Measurements from ENCODE around the gene C2CD4C. TPM values are rescaled to one million over a fixed set of nuclear protein-coding genes. Genes with fewer than 3 reads are reported as not detected.

Gene C2CD4C
- total RNA-seq, 1 experiment from 2014 or later = 0.43 TPM

DNA sequence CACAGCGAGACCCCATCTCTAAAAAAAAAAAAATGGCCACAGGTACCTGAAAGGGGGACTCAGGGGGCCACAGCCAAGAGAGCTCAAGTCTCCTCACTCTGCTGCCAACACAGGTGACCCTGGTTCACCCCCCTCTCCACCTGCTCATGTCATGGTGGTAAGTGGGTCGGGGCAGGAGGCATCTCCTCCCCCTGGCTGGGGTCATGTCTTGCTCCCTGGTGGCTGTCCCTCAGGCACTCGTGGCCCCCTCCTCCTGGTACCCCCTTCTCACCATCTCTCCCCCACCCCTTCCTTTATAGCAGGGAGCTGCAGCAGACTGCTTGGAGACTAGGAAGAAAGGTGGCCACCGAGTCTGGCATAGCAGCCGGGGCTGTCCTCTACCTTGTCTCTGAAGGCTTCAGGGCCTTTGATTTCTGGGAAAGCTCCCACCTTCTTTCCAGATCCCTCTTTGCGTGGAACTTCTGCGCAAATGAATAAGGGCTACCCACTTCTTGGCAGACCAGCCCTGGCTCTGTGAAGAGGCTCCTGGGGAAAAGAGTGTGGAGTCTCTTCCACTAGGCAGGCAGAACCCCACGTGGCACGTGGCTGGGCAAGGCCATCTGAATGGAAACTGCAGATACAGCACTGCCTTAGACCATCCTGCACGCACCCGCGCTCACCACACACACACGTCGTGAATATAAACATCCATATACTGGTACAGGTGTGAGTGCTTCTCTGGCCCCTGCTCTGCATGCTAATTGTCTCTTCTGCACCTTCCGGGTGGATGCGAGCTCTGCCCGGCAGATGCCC lies 44.3 kb downstream of the C2CD4C start:
- Mint-ChIP-seq H3K27ac (ENCODE audit: unreplicated experiment) (no peak overlapping the region), H3K4me1 (ENCODE audit: low read depth, unreplicated experiment) (no peaks in the 10 kb centered on the region), H3K9me3 (ENCODE audit: unreplicated experiment) (no peaks in the 10 kb centered on the region), H3K36me3 (ENCODE audit: insufficient read depth, unreplicated experiment) (no peaks in the 10 kb centered on the region), H3K27me3 (ENCODE audit: insufficient read depth, unreplicated experiment) (peaks cover 17% of the 10 kb centered on the region), H3K4me3 (ENCODE audit: unreplicated experiment) (no peak overlapping the region)
- intact Hi-C loops (cut with micrococcal nuclease; ENCODE audit: unreplicated experiment) = no loop called here
- POLR2A ChIA-PET = no interaction called here
- no TSS peak for BruUV-seq (replicated peaks)
- Histone ChIP-seq H3K4me3 (ENCODE audit: low read depth, low read length) (no peak overlapping the region), H3K9me3 (no peaks in the 10 kb centered on the region), H3K27me3 (replicated peaks; ENCODE audit: control insufficient read depth, insufficient read depth, low read length) (no peaks in the 10 kb centered on the region), H3K36me3 (ENCODE audit: control insufficient read depth, insufficient read depth, low read length) (no peaks in the 10 kb centered on the region), H3K4me1 (no peaks in the 10 kb centered on the region)
- DNase-seq = no peak
- TF ChIP-seq, protein P1, sequence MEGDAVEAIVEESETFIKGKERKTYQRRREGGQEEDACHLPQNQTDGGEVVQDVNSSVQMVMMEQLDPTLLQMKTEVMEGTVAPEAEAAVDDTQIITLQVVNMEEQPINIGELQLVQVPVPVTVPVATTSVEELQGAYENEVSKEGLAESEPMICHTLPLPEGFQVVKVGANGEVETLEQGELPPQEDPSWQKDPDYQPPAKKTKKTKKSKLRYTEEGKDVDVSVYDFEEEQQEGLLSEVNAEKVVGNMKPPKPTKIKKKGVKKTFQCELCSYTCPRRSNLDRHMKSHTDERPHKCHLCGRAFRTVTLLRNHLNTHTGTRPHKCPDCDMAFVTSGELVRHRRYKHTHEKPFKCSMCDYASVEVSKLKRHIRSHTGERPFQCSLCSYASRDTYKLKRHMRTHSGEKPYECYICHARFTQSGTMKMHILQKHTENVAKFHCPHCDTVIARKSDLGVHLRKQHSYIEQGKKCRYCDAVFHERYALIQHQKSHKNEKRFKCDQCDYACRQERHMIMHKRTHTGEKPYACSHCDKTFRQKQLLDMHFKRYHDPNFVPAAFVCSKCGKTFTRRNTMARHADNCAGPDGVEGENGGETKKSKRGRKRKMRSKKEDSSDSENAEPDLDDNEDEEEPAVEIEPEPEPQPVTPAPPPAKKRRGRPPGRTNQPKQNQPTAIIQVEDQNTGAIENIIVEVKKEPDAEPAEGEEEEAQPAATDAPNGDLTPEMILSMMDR (IDR thresholded peaks at IDR 0.05; ENCODE audit: insufficient read depth in 1 of 2, low read depth in 1 of 2, low read length in 1 of 2, severe bottlenecking in 1 of 2, unreplicated experiment in 1 of 2) = no peak
- CTCF ChIA-PET = no interaction called here

GRCh38 chr19:362683-363082 lies 46.3 kb downstream of the C2CD4C start:
- H3K36me3 Mint-ChIP-seq (ENCODE audit: insufficient read depth, unreplicated experiment) = no peaks in the 10 kb centered on the region
- intact Hi-C loops (cut with micrococcal nuclease; ENCODE audit: unreplicated experiment) = no loop called here
- Histone ChIP-seq H3K4me1 (no peaks in the 10 kb centered on the region), H3K36me3 (ENCODE audit: control insufficient read depth, insufficient read depth, low read length) (no peaks in the 10 kb centered on the region), H3K4me3 (ENCODE audit: low read depth, low read length) (no peak overlapping the region), H3K27me3 (replicated peaks; ENCODE audit: control insufficient read depth, insufficient read depth, low read length) (no peaks in the 10 kb centered on the region), H3K9me3 (no peaks in the 10 kb centered on the region)
- no peak overlapping the region for H3K27ac Mint-ChIP-seq (ENCODE audit: unreplicated experiment)
- CTCF ChIA-PET = no interaction called here
- H3K27me3 Mint-ChIP-seq (ENCODE audit: insufficient read depth, unreplicated experiment) = peaks cover 8% of the 10 kb centered on the region
- TF ChIP-seq, protein P1 (IDR thresholded peaks at IDR 0.05; ENCODE audit: insufficient read depth in 1 of 2, low read depth in 1 of 2, low read length in 1 of 2, severe bottlenecking in 1 of 2, unreplicated experiment in 1 of 2) = no peak
- no peaks in the 10 kb centered on the region for H3K4me1 Mint-ChIP-seq (ENCODE audit: low read depth, unreplicated experiment)
- no peaks in the 10 kb centered on the region for H3K9me3 Mint-ChIP-seq (ENCODE audit: unreplicated experiment)
- H3K4me3 Mint-ChIP-seq (ENCODE audit: unreplicated experiment) = no peak overlapping the region
- no peak for DNase-seq
- BruUV-seq (replicated peaks) = no TSS peak
- POLR2A ChIA-PET = no interaction called here

GRCh38 chr19:362154-362553 lies 46.8 kb downstream of the C2CD4C start:
- DNase-seq = no peak

More at GRCh38 chr19:362154-362553, 46.8 kb downstream of the C2CD4C start:
- Mint-ChIP-seq H3K4me1 (ENCODE audit: low read depth, unreplicated experiment) (no peaks in the 10 kb centered on the region), H3K9me3 (ENCODE audit: unreplicated experiment) (no peaks in the 10 kb centered on the region), H3K27ac (ENCODE audit: unreplicated experiment) (no peak overlapping the region), H3K27me3 (ENCODE audit: insufficient read depth, unreplicated experiment) (peaks cover 7% of the 10 kb centered on the region), H3K36me3 (ENCODE audit: insufficient read depth, unreplicated experiment) (no peaks in the 10 kb centered on the region), H3K4me3 (ENCODE audit: unreplicated experiment) (no peak overlapping the region)
- Histone ChIP-seq H3K4me3 (ENCODE audit: low read depth, low read length) (no peak overlapping the region), H3K4me1 (no peaks in the 10 kb centered on the region), H3K27me3 (replicated peaks; ENCODE audit: control insufficient read depth, insufficient read depth, low read length) (no peaks in the 10 kb centered on the region), H3K9me3 (no peaks in the 10 kb centered on the region), H3K36me3 (ENCODE audit: control insufficient read depth, insufficient read depth, low read length) (no peaks in the 10 kb centered on the region)
- intact Hi-C loops (cut with micrococcal nuclease; ENCODE audit: unreplicated experiment) = no loop called here
- BruUV-seq (replicated peaks) = no TSS peak
- TF ChIP-seq, protein P1 (IDR thresholded peaks at IDR 0.05; ENCODE audit: insufficient read depth in 1 of 2, low read depth in 1 of 2, low read length in 1 of 2, severe bottlenecking in 1 of 2, unreplicated experiment in 1 of 2) = no peak
- POLR2A ChIA-PET = no interaction called here
- CTCF ChIA-PET = no interaction called here

Data from Caco-2 (cell line).